Chondrocyte (in vitro differentiated cells): ENCODE data around the gene TCTA. TPM values are rescaled to one million over a fixed set of nuclear protein-coding genes. Genes with fewer than 3 reads are reported as not detected.

Experiments
- DNase-seq: peaks from one replicate; pipeline ENCODE4 v3.0.0; 2021; ENCODE audit warnings: mixed read lengths, low spot score
- H3K27ac Mint-ChIP-seq: one replicate; pipeline ENCODE4 v1.8.0; 2021; ENCODE audit warnings: mild to moderate bottlenecking, moderate library complexity, mixed read lengths; ENCODE audit not compliant: unreplicated experiment
- H3K27me3 Mint-ChIP-seq: 2 replicates; pipeline ENCODE4 v1.8.0; 2021; ENCODE audit warnings: low read depth, mixed read lengths
- H3K36me3 Mint-ChIP-seq: 2 replicates; pipeline ENCODE4 v1.8.0; 2021; ENCODE audit warnings: low read depth, mixed read lengths
- H3K4me1 Mint-ChIP-seq: 2 replicates; pipeline ENCODE4 v1.8.0; 2021; ENCODE audit warnings: low read depth, mild to moderate bottlenecking, mixed read lengths
- H3K4me3 Mint-ChIP-seq: one replicate; pipeline ENCODE4 v1.8.0; 2021; ENCODE audit warnings: mild to moderate bottlenecking, moderate library complexity, mixed read lengths; ENCODE audit not compliant: unreplicated experiment
- H3K9me3 Mint-ChIP-seq: 2 replicates; pipeline ENCODE4 v1.8.0; 2021; ENCODE audit warnings: low read depth, mixed read lengths
- CTCF ChIP-seq: fragments of 200-600 bp; sonication (generic); IDR thresholded peaks from 2 replicates; pipeline ENCODE4 v1.5.0; 2021; ENCODE audit warnings: antibody characterized with exemption, mild to moderate bottlenecking, moderate library complexity
- total RNA-seq: library from RNA; stranded (reverse); gene quantifications from 3 replicates; pipeline ENCODE4 v1.2.1, GENCODE V29; 2021

TCTA gene
- total RNA-seq, 1 donor from 2014 or later: 22.5 TPM

GRCh38 chr3:49454458-49454857 is 42.2 kb downstream of the TCTA start:
- peak; percentile 36 for TF ChIP-seq CTCF
- no peaks in the 10 kb centered on the region for H3K36me3 Mint-ChIP-seq
- H3K9me3 Mint-ChIP-seq: no peaks in the 10 kb centered on the region
- H3K4me3 Mint-ChIP-seq: no peak overlapping the region
- no peaks in the 10 kb centered on the region for H3K27me3 Mint-ChIP-seq
- H3K27ac Mint-ChIP-seq: peak overlapping the region; percentile 8
- H3K4me1 Mint-ChIP-seq: peaks cover 28% of the 10 kb centered on the region
- DNase-seq: no peak

GRCh38 chr3:49454898-49455681 is 42.9 kb downstream of the TCTA start:
- H3K36me3 Mint-ChIP-seq: no peaks in the 10 kb centered on the region
- no peak for DNase-seq
- no peaks in the 10 kb centered on the region for H3K27me3 Mint-ChIP-seq
- peak overlapping the region; percentile 8 for H3K27ac Mint-ChIP-seq
- no peak overlapping the region for H3K4me3 Mint-ChIP-seq
- H3K4me1 Mint-ChIP-seq: peaks cover 28% of the 10 kb centered on the region
- TF ChIP-seq CTCF: no peak
- H3K9me3 Mint-ChIP-seq: no peaks in the 10 kb centered on the region

- TF ChIP-seq CTCF: no peak
- Mint-ChIP-seq H3K27ac (no peak overlapping the region), H3K36me3 (no peaks in the 10 kb centered on the region), H3K4me3 (no peak overlapping the region), H3K27me3 (no peaks in the 10 kb centered on the region), H3K9me3 (no peaks in the 10 kb centered on the region), H3K4me1 (peaks cover 35% of the 10 kb centered on the region)
- DNase-seq: no peak
Observed at GRCh38 chr3:49456466-49456865, 44.2 kb downstream of the TCTA start.

GRCh38 chr3:49460188-49460890 is 48.1 kb downstream of the TCTA start:
- Mint-ChIP-seq H3K36me3 (no peaks in the 10 kb centered on the region), H3K4me1 (peaks cover 35% of the 10 kb centered on the region), H3K27me3 (no peaks in the 10 kb centered on the region), H3K27ac (no peak overlapping the region), H3K9me3 (no peaks in the 10 kb centered on the region), H3K4me3 (no peak overlapping the region)
- no peak for DNase-seq
- TF ChIP-seq CTCF: no peak

GRCh38 chr3:49460956-49461355 is 48.7 kb downstream of the TCTA start:
- no peaks in the 10 kb centered on the region for H3K9me3 Mint-ChIP-seq
- no peak overlapping the region for H3K4me3 Mint-ChIP-seq

More at GRCh38 chr3:49460956-49461355, 48.7 kb downstream of the TCTA start:
- H3K27me3 Mint-ChIP-seq: no peaks in the 10 kb centered on the region
- TF ChIP-seq CTCF: no peak
- H3K27ac Mint-ChIP-seq: no peak overlapping the region
- H3K36me3 Mint-ChIP-seq: no peaks in the 10 kb centered on the region
- no peak for DNase-seq
- peaks cover 31% of the 10 kb centered on the region for H3K4me1 Mint-ChIP-seq
